Hematopoietic multipotent progenitor cell treated with erythropoietin and hydrocortisone succinate and interleukin-3 and kit ligand, for 15 days (in vitro differentiated cells): ENCODE results near the gene MED20.

Experiments
- DNase-seq: peaks from one replicate; pipeline ENCODE4 v3.0.0-alpha.2; 2015; ENCODE audit warnings: low spot score

Gene MED20

GRCh38 chr6:41941280-41942066, 20.5 kb upstream of the MED20 start, which contains the start of gene CCND3:
TSS of gene CCND3 (minus strand) at chr6:41941808. CDS start at chr6:41941649, 159 bp downstream.
- peak; percentile 92 for DNase-seq

GRCh38 chr6:41940759-41941279, 19.9 kb upstream of the MED20 start:
- DNase-seq = no peak

GRCh38 chr6:41939848-41940758, 19.2 kb upstream of the MED20 start:
- DNase-seq = peak; percentile 68

- no peak for DNase-seq
Observed at GRCh38 chr6:41939176-41939847, 18.4 kb upstream of the MED20 start.

GRCh38 chr6:41938590-41939175, 17.7 kb upstream of the MED20 start:
- no peak for DNase-seq

- peak; percentile 74 for DNase-seq
Observed at GRCh38 chr6:41937861-41938574, 17.1 kb upstream of the MED20 start.

GRCh38 chr6:41937472-41937860, 16.5 kb upstream of the MED20 start:
- no peak for DNase-seq

GRCh38 chr6:41936073-41936837, 15.3 kb upstream of the MED20 start:
- DNase-seq = peak; percentile 90

- no peak for DNase-seq
Observed at GRCh38 chr6:41935685-41936072, 14.7 kb upstream of the MED20 start.

GRCh38 chr6:41935193-41935574, 14.2 kb upstream of the MED20 start:
- DNase-seq = no peak

GRCh38 chr6:41934278-41935192, 13.6 kb upstream of the MED20 start:
- DNase-seq = no peak

- no peak for DNase-seq
Observed at GRCh38 chr6:41932378-41932777, 11.4 kb upstream of the MED20 start.

- no peak for DNase-seq
Observed at GRCh38 chr6:41931792-41932191, 10.9 kb upstream of the MED20 start.

GRCh38 chr6:41929924-41930323, 9.0 kb upstream of the MED20 start:
- no peak for DNase-seq

GRCh38 chr6:41927253-41927652, 6.3 kb upstream of the MED20 start:
- DNase-seq = no peak

GRCh38 chr6:41922154-41922553, 1.2 kb upstream of the MED20 start:
- DNase-seq = no peak

- DNase-seq = no peak
Observed at GRCh38 chr6:41921712-41921998, 716 bp upstream of the MED20 start.

- DNase-seq = peak; percentile 65
Observed at GRCh38 chr6:41917528-41917927, 3.4 kb downstream of the MED20 start.

- DNase-seq = peak; percentile 66
Observed at GRCh38 chr6:41914869-41915530, 5.9 kb downstream of the MED20 start.
